Measurements from ENCODE around the gene MAGEA3.
"Not testable (repeated sequence)": the region's sequence is repeated elsewhere in the genome, so short reads cannot be mapped to it uniquely, and the experiment has no call there.

MAGEA3 gene

GRCh38 chrX:152736528-152736927, 37.9 kb downstream of the MAGEA3 start:
- not testable (repeated sequence) for DNase-seq

GRCh38 chrX:152738560-152738959, 40.0 kb downstream of the MAGEA3 start:
- no peak for DNase-seq

All from NCI-H748 treated with DMSO at 0.1 percent for 48 hours (cell line).